Mesenchymal stem cell (in vitro differentiated cells and primary cell): ENCODE data around the gene IFNAR1.

Source experiments
- DNase-seq: peaks from one replicate; pipeline ENCODE4 v3.0.0-alpha.2; 2013
- H2AFZ ChIP-seq: one replicate; pipeline ENCODE4 v1.6.1; 2013; ENCODE audit warnings: low read depth, mild to moderate bottlenecking, control low read depth, inconsistent platforms, low read length, moderate library complexity
- H2AK5ac ChIP-seq: 2 replicates; pipeline ENCODE4 v1.6.1; 2013; ENCODE audit warnings: low read length, moderate library complexity, mild to moderate bottlenecking, inconsistent platforms; ENCODE audit not compliant: severe bottlenecking
- H2BK120ac ChIP-seq: one replicate; pipeline ENCODE4 v1.6.1; 2013; ENCODE audit warnings: low read depth, mild to moderate bottlenecking, inconsistent platforms, low read length, moderate library complexity
- H2BK12ac ChIP-seq, 2 experiments: one replicate each; pipeline ENCODE4 v1.6.1; 2013; ENCODE audit warnings: inconsistent platforms in 2 of 2, low read length in 2 of 2, mild to moderate bottlenecking in 2 of 2, moderate library complexity in 2 of 2, control low read depth in 1 of 2
- H2BK15ac ChIP-seq: one replicate; pipeline ENCODE4 v1.6.1; 2013; ENCODE audit warnings: mild to moderate bottlenecking, low read depth, inconsistent platforms; ENCODE audit not compliant: poor library complexity, severe bottlenecking
- H2BK5ac ChIP-seq: 2 replicates; pipeline ENCODE4 v1.6.1; 2013; ENCODE audit warnings: low read depth, mild to moderate bottlenecking, low read length, control low read depth, inconsistent platforms; ENCODE audit not compliant: poor library complexity, severe bottlenecking
- H3K14ac ChIP-seq, 2 experiments: one replicate each; pipeline ENCODE4 v1.6.1; 2013; ENCODE audit warnings: inconsistent platforms in 2 of 2, low read length in 2 of 2, control low read depth in 1 of 2, mild to moderate bottlenecking in 1 of 2, moderate library complexity in 1 of 2
- H3K18ac ChIP-seq, 2 experiments: one replicate each; pipeline ENCODE4 v1.6.1; 2013; ENCODE audit warnings: inconsistent platforms in 2 of 2, low read length in 2 of 2, control low read depth in 1 of 2, low read depth in 1 of 2, mild to moderate bottlenecking in 1 of 2
- H3K23ac ChIP-seq, 2 experiments: one replicate each; pipeline ENCODE4 v1.6.1; 2013; ENCODE audit warnings: inconsistent platforms in 2 of 2, low read length in 2 of 2, mild to moderate bottlenecking in 2 of 2, moderate library complexity in 2 of 2, control low read depth in 1 of 2
- H3K27ac ChIP-seq: 2 replicates; pipeline ENCODE4 v1.5.1; 2013; ENCODE audit warnings: mild to moderate bottlenecking, moderate library complexity, low read length, control low read depth, inconsistent platforms; ENCODE audit not compliant: poor library complexity, severe bottlenecking
- H3K27me3 ChIP-seq, 2 experiments: 2 replicates each; pipeline versions ENCODE4 v1.6.1 to v1.7.0; 2013; ENCODE audit warnings: low read length in 2 of 2, mild to moderate bottlenecking in 2 of 2, moderate library complexity in 2 of 2, control low read depth in 1 of 2, inconsistent platforms in 1 of 2; ENCODE audit not compliant: control insufficient read depth in 1 of 2, insufficient read depth in 1 of 2
- H3K36me3 ChIP-seq, 2 experiments: 2 replicates each; pipeline versions ENCODE4 v1.6.1 to v1.7.0; 2013; ENCODE audit warnings: low read length in 2 of 2, control low read depth in 1 of 2, inconsistent platforms in 1 of 2, low read depth in 1 of 2, mild to moderate bottlenecking in 1 of 2; ENCODE audit not compliant: insufficient read depth in 2 of 2, control insufficient read depth in 1 of 2
- H3K4ac ChIP-seq, 2 experiments: one replicate each; pipeline ENCODE4 v1.6.1; 2013; ENCODE audit warnings: inconsistent platforms in 2 of 2, low read length in 2 of 2, mild to moderate bottlenecking in 2 of 2, moderate library complexity in 2 of 2, control low read depth in 1 of 2, low read depth in 1 of 2
- H3K4me1 ChIP-seq: 2 replicates; pipeline ENCODE4 v1.6.1; 2013; ENCODE audit warnings: low read depth, low read length, control low read depth; ENCODE audit not compliant: control insufficient read depth, insufficient read depth
- H3K4me2 ChIP-seq: 2 replicates; pipeline ENCODE4 v1.6.1; 2013; ENCODE audit warnings: low read length, mild to moderate bottlenecking, inconsistent platforms; ENCODE audit not compliant: poor library complexity, severe bottlenecking
- H3K4me3 ChIP-seq, 2 experiments: 2 replicates each; pipeline versions ENCODE4 v1.5.1 to v1.7.0; 2013; ENCODE audit warnings: low read length in 2 of 2, mild to moderate bottlenecking in 2 of 2, control low read depth in 1 of 2, low read depth in 1 of 2; ENCODE audit not compliant: insufficient read depth in 1 of 2
- H3K79me1 ChIP-seq: replicated peaks from 2 replicates; pipeline ENCODE4 v1.6.1; 2013; ENCODE audit warnings: mild to moderate bottlenecking, control low read depth, low read length, inconsistent platforms; ENCODE audit not compliant: poor library complexity, severe bottlenecking
- H3K9ac ChIP-seq: 2 replicates; pipeline ENCODE4 v1.7.0; 2013; ENCODE audit warnings: mild to moderate bottlenecking, low read length, moderate library complexity
- H3K9me3 ChIP-seq: 2 replicates; pipeline ENCODE4 v1.7.0; 2013; ENCODE audit warnings: mild to moderate bottlenecking, low read length; ENCODE audit not compliant: control insufficient read depth
- H4K8ac ChIP-seq: one replicate; pipeline ENCODE4 v1.6.1; 2013; ENCODE audit warnings: inconsistent platforms, mild to moderate bottlenecking, low read length, moderate library complexity
- H4K91ac ChIP-seq: one replicate; pipeline ENCODE4 v1.6.1; 2013; ENCODE audit warnings: mild to moderate bottlenecking, low read length, inconsistent platforms
- WGBS: methylation state at CpG from one replicate; pipeline ENCODE4 v1.1.7; 2013; ENCODE audit warnings: mixed read lengths; 5-methylcytosine and 5-hydroxymethylcytosine counted together

The IFNAR1 gene

DNA sequence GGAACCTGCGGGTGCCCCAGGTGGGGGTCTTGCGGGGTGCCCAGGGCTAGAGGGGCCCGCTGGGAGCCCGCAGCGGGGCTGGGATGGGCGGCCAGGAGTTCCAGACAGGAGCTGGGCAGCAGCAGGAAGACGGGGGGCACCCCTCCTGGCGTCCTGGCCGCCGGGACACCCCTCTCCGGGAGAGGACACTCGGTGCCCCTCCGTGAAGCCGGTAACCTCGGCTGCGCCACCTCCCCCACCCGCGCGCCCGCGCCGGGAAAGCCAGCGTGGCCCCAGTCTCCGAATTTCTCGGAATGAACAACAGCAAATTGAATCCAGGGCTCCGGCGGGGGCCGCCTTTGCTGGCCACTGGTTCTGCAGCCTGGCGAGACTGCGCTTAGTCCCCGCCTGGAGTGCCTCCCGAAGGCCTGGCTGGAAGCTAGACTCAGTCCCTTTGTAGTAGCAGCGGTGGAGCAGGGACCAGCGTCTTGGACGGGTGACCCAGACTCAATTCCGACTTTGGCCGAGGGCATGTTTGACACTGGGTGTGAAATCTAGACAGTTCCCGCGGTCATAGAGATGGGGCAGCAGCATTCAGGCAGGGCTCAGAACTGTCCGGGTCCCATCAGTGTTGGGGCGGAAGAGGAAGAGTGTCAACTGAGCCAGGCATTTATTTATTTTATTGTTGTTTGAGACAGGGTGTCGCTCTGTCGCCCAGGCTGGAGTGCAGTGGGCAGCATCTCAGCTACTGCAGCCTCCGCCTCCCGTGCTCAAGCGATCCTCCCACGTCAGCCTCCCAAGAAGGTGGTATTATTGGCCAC is 79.2 kb downstream of the IFNAR1 start:
- peak overlapping the region; percentile 97 to 98 for H3K18ac ChIP-seq
- 8% methylated on average over 46 of the region's 47 CpGs for WGBS
- no peaks in the 10 kb centered on the region for H3K27me3 ChIP-seq
- peak overlapping the region; percentile 100 for H2BK120ac ChIP-seq
- H3K9ac ChIP-seq, result peak overlapping the region; percentile 87
- H4K91ac ChIP-seq, result peak overlapping the region; percentile 84
- H2BK15ac ChIP-seq, result peak overlapping the region; percentile 29
- peak overlapping the region; percentile 47 for H2AK5ac ChIP-seq
- H2BK12ac ChIP-seq, result peak overlapping the region in 1 of 2 experiments; percentile 93
- H3K14ac ChIP-seq, result peak overlapping the region; percentile 91 to 95
- no peaks in the 10 kb centered on the region for H3K9me3 ChIP-seq
- H2AFZ ChIP-seq, result peak overlapping the region; percentile 11
- H3K36me3 ChIP-seq, result peaks cover 0 to 5% of the 10 kb centered on the region in 2 experiments
- H3K4me1 ChIP-seq, result peaks cover 18% of the 10 kb centered on the region
- H2BK5ac ChIP-seq, result peak overlapping the region; percentile 48
- peak overlapping the region; percentile 82 to 89 for H3K4me3 ChIP-seq
- H3K27ac ChIP-seq, result peak overlapping the region; percentile 58
- peaks cover 3% of the 10 kb centered on the region for H3K79me1 ChIP-seq
- H3K23ac ChIP-seq, result peak overlapping the region in 1 of 2 experiments; percentile 98
- peak overlapping the region; percentile 84 for H3K4me2 ChIP-seq
- peak; percentile 73 for DNase-seq
- peak overlapping the region; percentile 89 for H4K8ac ChIP-seq
- peak overlapping the region in 1 of 2 experiments; percentile 94 for H3K4ac ChIP-seq

DNA sequence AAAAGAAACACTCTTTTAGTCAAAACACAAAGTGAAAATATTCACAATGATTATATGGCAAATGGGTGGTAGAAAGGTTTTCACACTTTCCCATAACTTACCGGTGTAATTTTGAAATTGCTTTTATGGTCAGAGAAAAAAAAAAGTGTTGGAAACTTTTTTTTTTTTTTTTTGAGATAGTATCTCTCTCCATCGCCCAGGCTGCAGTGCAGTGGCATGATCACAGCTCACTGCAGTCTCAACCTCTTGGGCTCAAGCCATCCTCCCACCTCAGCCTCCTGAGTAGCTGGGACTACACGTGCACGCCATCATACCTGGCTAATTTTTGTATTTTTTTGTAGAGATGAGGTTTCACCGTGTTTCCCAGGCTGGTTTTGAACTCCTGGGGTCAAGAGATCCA is 81.7 kb downstream of the IFNAR1 start:
- Histone ChIP-seq H3K27me3 (no peaks in the 10 kb centered on the region), H3K18ac (no peak overlapping the region)

More for the DNA sequence above, 81.7 kb downstream of the IFNAR1 start:
- Histone ChIP-seq H2BK15ac (no peak overlapping the region), H3K4me3 (no peak overlapping the region), H3K79me1 (peaks cover 10% of the 10 kb centered on the region), H3K4me1 (peaks cover 14% of the 10 kb centered on the region), H3K9ac (no peak overlapping the region), H4K91ac (no peak overlapping the region), H3K23ac (no peak overlapping the region), H4K8ac (no peak overlapping the region), H2BK120ac (no peak overlapping the region), H3K14ac (no peak overlapping the region), H3K4me2 (no peak overlapping the region), H2BK5ac (no peak overlapping the region), H3K27ac (no peak overlapping the region), H2AFZ (no peak overlapping the region), H3K4ac (no peak overlapping the region), H2AK5ac (no peak overlapping the region), H3K9me3 (no peaks in the 10 kb centered on the region), H3K36me3 (peaks cover 8 to 12% of the 10 kb centered on the region in 2 experiments), H2BK12ac (no peak overlapping the region)
- no peak for DNase-seq
- 100% methylated on average over 3 of the region's 5 CpGs for WGBS
